Transverse colon (tissue), 4 donors: ENCODE results near the gene LAMTOR4.
A peak's percentile ranks its signal among the peaks of the same experiment; 100 is the strongest.

Experiments
- CTCF ChIP-seq, 5 experiments: fragments of 200-600 bp in 3 of 5; fragments of 450-650 bp in 2 of 5; sonication (generic) in 3 of 5; IDR thresholded peaks; 1 replicate in 2 of 5; 2 replicates in 3 of 5; pipeline ENCODE4 v1.5.1; 2016 to 2017; ENCODE audit warnings: antibody characterized with exemption in 5 of 5, inconsistent platforms in 3 of 5, mild to moderate bottlenecking in 2 of 5, moderate library complexity in 1 of 5
- EP300 ChIP-seq: sonication (generic); formaldehyde crosslinking; IDR thresholded peaks from one replicate; pipeline ENCODE4 v1.6.1; 2017; ENCODE audit warnings: antibody characterized with exemption, low read depth
- POLR2AphosphoS5 ChIP-seq, 3 donors: sonication (generic); formaldehyde crosslinking; IDR thresholded peaks; one replicate each; pipeline ENCODE4 v1.6.1; 2016; ENCODE audit warnings: antibody characterized with exemption in 3 of 3

- TF ChIP-seq CTCF (IDR thresholded peaks at IDR 0.05) (no peak), EP300 (no peak), POLR2AphosphoS5 (IDR thresholded peaks at IDR 0.05) (peak in 2 of 3 donors; percentile 18 to 27)
These were observed 5.2 kb downstream of the LAMTOR4 start for GRCh38 chr7:100153708-100154535.
